A549 (cell line): ENCODE measurements around the gene PODXL2. TPM values are rescaled to one million over a fixed set of nuclear protein-coding genes. Genes with fewer than 3 reads are reported as not detected.
A peak's percentile ranks its signal among the peaks of the same experiment; 100 is the strongest.

Source experiments
- ATAC-seq, 2 experiments: fragments of 200-7000 bp in 1 of 2; fragments of >200 bp in 1 of 2; cut with Nextera tagmentation in 1 of 2; cut with Tn5 transposase in 1 of 2; 3 replicates each; pipeline versions ENCODE4 v1.8.0 to v1.9.1; 2018 to 2020; ENCODE audit warnings: mild to moderate bottlenecking in 1 of 2, moderate library complexity in 1 of 2
- CTCF ChIA-PET: fragments of 300-600 bp; sonication (Branson Sonifier 250); formaldehyde crosslinking; extraction: SDS; loops from one replicate; lab custom pipeline; 2021; ENCODE audit warnings: antibody characterized with exemption, inconsistent platforms; lab: Yijun Ruan, JAX
- POLR2A ChIA-PET: fragments of 350-600 bp; formaldehyde crosslinking; extraction: SDS; loops from one replicate; lab custom pipeline; 2021; ENCODE audit warnings: antibody characterized with exemption, inconsistent platforms; lab: Yijun Ruan, JAX
- DNase-seq, 2 experiments: peaks; one replicate each; pipeline versions ENCODE4 v3.0.0 to v3.0.0-alpha.2; 2011 to 2016; ENCODE audit warnings: low read depth in 1 of 2, low spot score in 1 of 2
- FAIRE-seq: peaks from 2 replicates; lab custom pipeline; 2011; peaks lifted over from hg19 to GRCh38; lab: Jason Lieb, UNC
- H3K27ac ChIP-seq, 2 experiments: fragments of >200 bp; sonication (Bioruptor Twin); formaldehyde crosslinking; 3 replicates each; pipeline ENCODE4 v1.5.1; 2016 to 2017
- H3K4me1 ChIP-seq: fragments of >200 bp; sonication (Bioruptor Twin); formaldehyde crosslinking; 3 replicates; pipeline ENCODE4 v1.6.1; 2016
- H3K4me2 ChIP-seq: fragments of >200 bp; sonication (Bioruptor Twin); formaldehyde crosslinking; 3 replicates; pipeline ENCODE4 v1.6.1; 2016
- H3K4me3 ChIP-seq: fragments of >200 bp; sonication (Bioruptor Twin); formaldehyde crosslinking; 3 replicates; pipeline ENCODE4 v1.5.1; 2016
- H3K9me3 ChIP-seq: fragments of >200 bp; sonication (Bioruptor Twin); formaldehyde crosslinking; 3 replicates; pipeline ENCODE4 v1.6.1; 2016
- BHLHE40 ChIP-seq: IDR thresholded peaks from 2 replicates; pipeline ENCODE4 v1.6.1; 2012; ENCODE audit warnings: low read depth, low read length, inconsistent platforms
- CHD2 ChIP-seq: fragments of 150-350 bp; IDR thresholded peaks from 2 replicates; pipeline ENCODE4 v1.6.1; 2014; ENCODE audit warnings: low read length; ENCODE audit not compliant: partially characterized antibody
- CHD4 ChIP-seq: fragments of 200-600 bp; sonication (generic); IDR thresholded peaks from 2 replicates; pipeline ENCODE4 v1.6.1; 2016; ENCODE audit warnings: antibody characterized with exemption, mild to moderate bottlenecking, borderline replicate concordance
- EHF ChIP-seq: fragments of 250-450 bp; sonication (Bioruptor Pico); IDR thresholded peaks from 2 replicates; pipeline ENCODE4 v1.5.0; 2020; ENCODE audit warnings: mild to moderate bottlenecking
- ELK1 ChIP-seq: fragments of 150-350 bp; IDR thresholded peaks from 2 replicates; pipeline ENCODE4 v1.6.1; 2014; ENCODE audit warnings: low read depth, mild to moderate bottlenecking, low read length
- FOSL2 ChIP-seq, 2 experiments: fragments of 450-650 bp in 1 of 2; fragments of >200 bp in 1 of 2; sonication (Bioruptor Twin) in 1 of 2; formaldehyde crosslinking; IDR thresholded peaks; 2 replicates each; pipeline versions ENCODE4 v1.5.0 to v1.6.1; 2016 to 2020; ENCODE audit warnings: mild to moderate bottlenecking in 1 of 2, moderate library complexity in 1 of 2
- FOXS1 ChIP-seq: fragments of 250-450 bp; sonication (Bioruptor Pico); IDR thresholded peaks from 2 replicates; pipeline ENCODE4 v1.5.0; 2020; ENCODE audit warnings: mild to moderate bottlenecking, moderate library complexity
- GATA3 ChIP-seq: IDR thresholded peaks from 2 replicates; pipeline ENCODE4 v1.6.1; 2012; ENCODE audit warnings: borderline replicate concordance
- HDAC2 ChIP-seq: fragments of 200-600 bp; sonication (generic); IDR thresholded peaks from 2 replicates; pipeline ENCODE4 v1.6.1; 2016
- HEYL ChIP-seq: fragments of 250-450 bp; sonication (Bioruptor Pico); IDR thresholded peaks from 2 replicates; pipeline ENCODE4 v1.8.0; 2021; ENCODE audit warnings: mild to moderate bottlenecking, moderate library complexity
- HOXB13 ChIP-seq: fragments of 250-450 bp; sonication (Bioruptor Pico); IDR thresholded peaks from 2 replicates; pipeline ENCODE4 v1.5.0; 2020; ENCODE audit warnings: low read depth, mild to moderate bottlenecking, moderate library complexity
- KDM5A ChIP-seq: fragments of 200-600 bp; sonication (generic); IDR thresholded peaks from 2 replicates; pipeline ENCODE4 v1.6.1; 2016; ENCODE audit warnings: antibody characterized with exemption, mild to moderate bottlenecking
- MAZ ChIP-seq: fragments of 150-350 bp; IDR thresholded peaks from 2 replicates; pipeline ENCODE4 v1.6.1; 2014; ENCODE audit warnings: antibody characterized with exemption, low read depth, low read length, borderline replicate concordance
- MYC ChIP-seq: IDR thresholded peaks from 2 replicates; pipeline ENCODE4 v1.6.1; 2012; ENCODE audit warnings: mild to moderate bottlenecking, inconsistent platforms, low read length, improper control_type of control experiment, borderline replicate concordance
- PHF8 ChIP-seq: fragments of 200-600 bp; sonication (generic); IDR thresholded peaks from 2 replicates; pipeline ENCODE4 v1.6.1; 2016; ENCODE audit warnings: low read depth, mild to moderate bottlenecking, antibody characterized with exemption, moderate library complexity, borderline replicate concordance
- RARB ChIP-seq: fragments of 250-450 bp; sonication (Bioruptor Pico); IDR thresholded peaks from 2 replicates; pipeline ENCODE4 v1.8.0; 2021; ENCODE audit warnings: mild to moderate bottlenecking, moderate library complexity
- SREBF2 ChIP-seq: fragments of 450-650 bp; IDR thresholded peaks from 2 replicates; pipeline ENCODE4 v1.6.1; 2014; ENCODE audit warnings: mild to moderate bottlenecking, moderate library complexity
- TP53 ChIP-seq: fragments of 250-450 bp; sonication (Bioruptor Pico); IDR thresholded peaks from 2 replicates; pipeline ENCODE4 v1.5.0; 2021; ENCODE audit warnings: mild to moderate bottlenecking, moderate library complexity
- USF2 ChIP-seq: fragments of 450-650 bp; IDR thresholded peaks from 2 replicates; pipeline ENCODE4 v1.6.1; 2014; ENCODE audit warnings: antibody characterized with exemption
- ZFP36 ChIP-seq: fragments of 450-650 bp; IDR thresholded peaks from 2 replicates; pipeline ENCODE4 v1.6.1; 2014; ENCODE audit warnings: borderline replicate concordance; ENCODE audit not compliant: partially characterized antibody
- WGBS: methylation state at CpG from one replicate; pipeline ENCODE4 v1.1.6; 2017; ENCODE audit errors: missing lambda C conversion rate; 5-methylcytosine and 5-hydroxymethylcytosine counted together
- polyA plus RNA-seq, 4 experiments: library from polyadenylated mRNA; depleted of rRNA in 3 of 4; stranded (reverse); fragments of >200 nt; fragmentation: RNase III in 1 of 4; extraction: RNeasy Plus Mini Kit Qiagen cat#74134 plus additional on column Dnase treatment in 1 of 4; gene quantifications; 2 replicates in 3 of 4; 3 replicates in 1 of 4; pipeline ENCODE4 v1.2.3, GENCODE V29; 2011 to 2017

Gene PODXL2
- polyA plus RNA-seq, 2 of the 4 experiments (the other 2 are of a cell fraction): 4.2 to 5.5 TPM

- TF ChIP-seq TP53 (CRISPR knock-in tag) (no peak), RARB (CRISPR knock-in tag) (no peak), HDAC2 (no peak), CHD4 (no peak), SREBF2 (no peak), KDM5A (no peak), ZFP36 (no peak), CHD2 (no peak), MYC (no peak), ELK1 (no peak), EHF (CRISPR knock-in tag) (no peak), FOSL2 (IDR thresholded peaks at IDR 0.05) (no peak), FOSL2 (CRISPR knock-in tag; IDR thresholded peaks at IDR 0.05) (no peak), HOXB13 (CRISPR knock-in tag) (no peak), FOXS1 (CRISPR knock-in tag) (no peak), PHF8 (no peak)
- DNase-seq (no peak), FAIRE-seq (no peak), ATAC-seq (no peak)
- H3K27ac ChIP-seq: no peak overlapping the region
- WGBS: 90% methylated on average over 12 of the region's 12 CpGs
- ChIA-PET CTCF (interaction anchor here (0.9 kb wide), 1 partner anchor 83 kb away, joined by 3 read pairs; no protein-coding TSS in a partner anchor), POLR2A (no interaction called here)
- 0 out of 3 replicates have a peak, but pooled peaks cover 3% of the 10 kb centered on the region for H3K9me3 ChIP-seq
- H3K4me2 ChIP-seq: no peak overlapping the region
- H3K4me1 ChIP-seq: peaks cover 6% of the 10 kb centered on the region; the same call in 1 of the 3 replicates
- no peak overlapping the region for H3K4me3 ChIP-seq
Measured at GRCh38 chr3:127630811-127631714, 2.1 kb downstream of the PODXL2 start.

GRCh38 chr3:127632035-127632820, 3.2 kb downstream of the PODXL2 start:
- CTCF ChIA-PET: interaction anchor here (0.7 to 1.4 kb wide), 3 partner anchors 57 to 64 kb away, joined by 3 to 5 read pairs (median 3); no protein-coding TSS in a partner anchor
- Histone ChIP-seq H3K27ac (no peak overlapping the region), H3K4me3 (no peak overlapping the region), H3K4me2 (no peak overlapping the region), H3K4me1 (peaks cover 6% of the 10 kb centered on the region; the same call in 1 of the 3 replicates), H3K9me3 (0 out of 3 replicates have a peak, but pooled peaks cover 3% of the 10 kb centered on the region)
- POLR2A ChIA-PET: no interaction called here
- no peak for FAIRE-seq
- no peak for DNase-seq
- ATAC-seq: peak in 1 of 2 experiments; percentile 60; a peak in 4 of 6 replicates
- TF ChIP-seq MAZ (no peak), BHLHE40 (no peak), GATA3 (no peak), HEYL (no peak), USF2 (no peak)
- WGBS: 79% methylated on average over 8 of the region's 8 CpGs
